COLO829 (cell line): ENCODE measurements around the gene CFC1B.
"Not testable (repeated sequence)": the region's sequence is repeated elsewhere in the genome, so short reads cannot be mapped to it uniquely, and the experiment has no call there.

Experiments used
- DNase-seq: peaks from one replicate; pipeline ENCODE4 v3.0.0; 2012; ENCODE audit warnings: low spot score

Gene CFC1B

GRCh38 chr2:130566165-130566564 is 45.1 kb downstream of the CFC1B start:
- DNase-seq = not testable (repeated sequence)

GRCh38 chr2:130571929-130572328 is 50.9 kb downstream of the CFC1B start:
- DNase-seq = not testable (repeated sequence)

DNA sequence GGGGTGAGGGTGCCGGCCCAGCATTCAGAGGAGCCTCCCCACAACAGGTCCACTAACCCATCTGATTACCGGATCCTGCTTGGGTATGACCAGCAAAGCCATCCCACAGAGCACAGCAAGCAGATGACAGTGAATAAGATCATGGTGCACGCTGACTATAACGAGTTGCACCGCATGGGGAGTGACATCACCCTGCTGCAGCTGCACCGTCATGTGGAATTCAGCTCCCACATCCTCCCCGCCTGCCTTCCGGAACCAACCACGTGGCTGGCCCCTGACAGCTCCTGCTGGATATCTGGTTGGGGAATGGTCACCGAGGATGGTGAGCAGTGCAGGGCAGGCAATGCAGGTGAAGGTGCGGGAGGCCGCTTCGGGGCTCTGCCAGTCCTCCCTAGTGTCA is 53.2 kb downstream of the CFC1B start:
- DNase-seq = not testable (repeated sequence)

- DNase-seq = not testable (repeated sequence)
These were observed 55.3 kb downstream of the CFC1B start for GRCh38 chr2:130576209-130576784.

DNA sequence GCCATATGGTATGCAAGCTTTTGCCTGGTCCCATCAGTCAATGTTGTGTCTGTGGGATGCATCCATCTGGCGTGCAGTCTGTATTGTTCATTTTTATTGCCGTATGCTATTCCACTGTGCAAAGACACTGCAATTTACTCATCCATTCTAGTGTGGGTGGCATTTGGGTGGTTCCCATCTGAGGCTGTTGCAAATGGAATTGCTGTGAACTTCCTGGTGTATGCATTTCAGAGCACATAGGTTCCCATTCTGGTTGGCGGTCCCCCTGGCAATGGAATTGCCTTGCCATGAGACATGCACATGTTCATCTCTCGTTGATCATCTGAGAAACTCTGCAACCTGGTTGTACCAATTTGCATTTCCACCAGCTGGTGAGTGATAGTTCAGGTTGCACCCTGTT is 56.5 kb downstream of the CFC1B start:
- not testable (repeated sequence) for DNase-seq
